Lower lobe of right lung (tissue), 2 donors: ENCODE data around the gene C4BPB. TPM values are rescaled to one million over a fixed set of nuclear protein-coding genes. Genes with fewer than 3 reads are reported as not detected.

ENCODE experiments used
- ATAC-seq, 2 donors: fragments of 200-7000 bp; cut with Tn5 transposase; one replicate each; pipeline ENCODE4 v1.9.1; 2020 to 2022; ENCODE audit warnings: mild to moderate bottlenecking in 2 of 2, moderate library complexity in 2 of 2
- DNase-seq: peaks from one replicate; pipeline ENCODE4 v3.0.0-alpha.2; 2020
- H3K27ac ChIP-seq: fragments of 200-600 bp; one replicate; pipeline ENCODE4 v1.8.0; 2022
- H3K27me3 ChIP-seq: fragments of 200-600 bp; one replicate; pipeline ENCODE4 v1.8.0; 2022; ENCODE audit warnings: low read depth
- H3K36me3 ChIP-seq: fragments of 200-600 bp; one replicate; pipeline ENCODE4 v1.8.0; 2022; ENCODE audit warnings: mild to moderate bottlenecking
- H3K4me1 ChIP-seq: fragments of 200-600 bp; one replicate; pipeline ENCODE4 v1.8.0; 2022
- H3K4me3 ChIP-seq: fragments of 200-600 bp; one replicate; pipeline ENCODE4 v1.8.0; 2022; ENCODE audit warnings: mild to moderate bottlenecking
- H3K9me3 ChIP-seq: fragments of 200-600 bp; one replicate; pipeline ENCODE4 v1.8.0; 2022
- intact Hi-C: fragments of 100-400 bp; cut with DNase I; formaldehyde crosslinking; loops from one replicate; pipeline ENCODE4 v1.11.0; 2022
- total RNA-seq: library from RNA; stranded (reverse); fragmentation: NEBNext Ultra II Directional; extraction: Animal tissue kit (Norgen Biotek cat#: 25700); gene quantifications from one replicate; pipeline ENCODE4 v1.2.1, GENCODE V29; 2021
- TF ChIP-seq, protein P1 (sequence below): fragments of 200-600 bp; IDR thresholded peaks from one replicate; pipeline ENCODE4 v1.8.0; 2022; ENCODE audit warnings: antibody characterized with exemption, mild to moderate bottlenecking
- donor health status: DM: no; HTN: yes; CAD: no; lungs with severe emphysema.

Gene C4BPB
- total RNA-seq, 1 donor from 2014 or later = 10.4 TPM

DNA sequence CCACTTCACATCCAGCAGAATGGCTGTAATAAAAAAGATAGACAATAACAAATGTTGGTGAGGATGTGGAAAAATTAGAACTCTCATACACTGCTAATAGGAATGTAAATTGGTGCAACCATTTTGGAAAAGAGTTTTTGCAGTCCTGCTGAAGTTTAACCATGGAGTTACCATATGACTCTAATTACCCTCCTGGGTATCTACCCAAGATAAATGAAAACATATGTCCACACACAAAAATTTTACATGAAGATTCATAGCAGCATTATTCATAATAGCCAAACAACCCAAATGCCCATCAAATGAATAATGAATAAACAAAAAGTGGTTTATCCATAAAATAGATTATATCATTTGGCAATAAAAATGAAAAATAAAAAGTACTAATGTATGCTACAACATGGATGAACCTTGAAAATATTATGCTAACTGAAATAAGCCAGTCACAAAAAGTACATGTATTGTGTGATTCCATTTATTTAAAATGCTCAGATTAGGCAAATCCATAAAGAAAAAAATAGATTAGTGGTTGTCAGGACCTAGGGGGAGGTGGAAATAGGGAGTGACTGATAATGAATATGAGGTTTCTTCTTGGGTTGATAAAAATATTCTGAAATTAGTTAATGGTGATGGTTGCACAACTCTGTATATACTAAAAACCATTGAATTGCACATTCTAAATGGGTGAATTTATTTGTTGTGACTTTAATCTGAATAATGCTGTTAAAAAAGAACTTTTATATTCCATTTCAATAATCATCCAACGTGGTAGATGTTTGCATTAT is 41.8 kb downstream of the C4BPB start:
- Histone ChIP-seq H3K36me3 (no peaks in the 10 kb centered on the region), H3K27ac (no peak overlapping the region), H3K27me3 (no peaks in the 10 kb centered on the region), H3K4me3 (no peak overlapping the region), H3K9me3 (peaks cover 19% of the 10 kb centered on the region), H3K4me1 (no peaks in the 10 kb centered on the region)
- TF ChIP-seq, protein P1, sequence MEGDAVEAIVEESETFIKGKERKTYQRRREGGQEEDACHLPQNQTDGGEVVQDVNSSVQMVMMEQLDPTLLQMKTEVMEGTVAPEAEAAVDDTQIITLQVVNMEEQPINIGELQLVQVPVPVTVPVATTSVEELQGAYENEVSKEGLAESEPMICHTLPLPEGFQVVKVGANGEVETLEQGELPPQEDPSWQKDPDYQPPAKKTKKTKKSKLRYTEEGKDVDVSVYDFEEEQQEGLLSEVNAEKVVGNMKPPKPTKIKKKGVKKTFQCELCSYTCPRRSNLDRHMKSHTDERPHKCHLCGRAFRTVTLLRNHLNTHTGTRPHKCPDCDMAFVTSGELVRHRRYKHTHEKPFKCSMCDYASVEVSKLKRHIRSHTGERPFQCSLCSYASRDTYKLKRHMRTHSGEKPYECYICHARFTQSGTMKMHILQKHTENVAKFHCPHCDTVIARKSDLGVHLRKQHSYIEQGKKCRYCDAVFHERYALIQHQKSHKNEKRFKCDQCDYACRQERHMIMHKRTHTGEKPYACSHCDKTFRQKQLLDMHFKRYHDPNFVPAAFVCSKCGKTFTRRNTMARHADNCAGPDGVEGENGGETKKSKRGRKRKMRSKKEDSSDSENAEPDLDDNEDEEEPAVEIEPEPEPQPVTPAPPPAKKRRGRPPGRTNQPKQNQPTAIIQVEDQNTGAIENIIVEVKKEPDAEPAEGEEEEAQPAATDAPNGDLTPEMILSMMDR = no peak
- no peak for DNase-seq
- intact Hi-C loops = no loop called here
- ATAC-seq = no peak

GRCh38 chr1:207131163-207131562 is 42.5 kb downstream of the C4BPB start:
- no peak for DNase-seq

DNA sequence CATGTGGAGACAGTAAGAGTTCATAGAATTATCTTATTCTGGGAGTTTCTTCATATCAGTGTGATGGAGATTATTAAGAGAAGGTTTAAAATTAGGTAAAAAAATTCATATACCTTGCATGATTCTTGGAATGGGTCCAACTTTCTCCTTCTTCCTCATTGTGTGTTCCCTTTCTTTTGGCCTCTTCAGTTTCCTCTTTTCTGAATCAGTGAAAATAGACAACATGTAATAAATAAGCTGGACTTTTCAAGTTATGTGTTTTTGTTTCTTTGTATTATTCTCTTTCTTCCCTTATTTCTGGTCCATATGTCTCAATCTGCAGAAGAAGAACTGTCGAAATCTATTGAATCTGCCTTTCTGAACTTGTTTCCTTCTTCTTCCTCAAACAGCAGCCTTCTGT is 45.9 kb downstream of the C4BPB start:
- Histone ChIP-seq H3K4me1 (no peaks in the 10 kb centered on the region), H3K4me3 (no peak overlapping the region), H3K9me3 (peaks cover 12% of the 10 kb centered on the region), H3K27me3 (no peaks in the 10 kb centered on the region), H3K36me3 (no peaks in the 10 kb centered on the region), H3K27ac (no peak overlapping the region)
- intact Hi-C loops = no loop called here
- ATAC-seq (no peak), DNase-seq (no peak)
- TF ChIP-seq, protein P1 = no peak

More at GRCh38 chr1:207131163-207131562, 42.5 kb downstream of the C4BPB start:
- Histone ChIP-seq H3K9me3 (peaks cover 19% of the 10 kb centered on the region), H3K4me1 (no peaks in the 10 kb centered on the region), H3K27me3 (no peaks in the 10 kb centered on the region), H3K36me3 (no peaks in the 10 kb centered on the region), H3K27ac (no peak overlapping the region), H3K4me3 (no peak overlapping the region)
- no peak for ATAC-seq
- intact Hi-C loops = no loop called here
- TF ChIP-seq, protein P1 = no peak

DNA sequence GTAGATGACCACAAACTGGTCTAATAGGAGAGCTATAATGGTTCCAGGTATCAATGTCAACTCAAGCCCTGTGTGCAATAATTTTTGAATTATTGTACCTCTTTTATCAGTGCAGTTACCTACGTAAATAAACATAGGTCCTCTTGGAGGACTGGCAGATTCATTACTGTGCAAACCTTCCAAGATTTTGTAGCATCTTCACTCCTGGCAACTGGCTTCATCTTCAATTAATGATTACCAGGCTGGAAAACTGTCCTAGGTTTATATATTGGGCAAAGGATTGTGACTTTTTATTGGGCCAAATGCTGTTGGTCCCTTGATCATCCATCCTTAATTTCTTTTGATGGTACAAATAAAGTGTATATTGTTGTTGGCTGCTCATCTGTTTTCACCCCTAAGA is 51.0 kb downstream of the C4BPB start:
- DNase-seq (no peak), ATAC-seq (no peak)
- TF ChIP-seq, protein P1 = no peak
- H3K4me1 ChIP-seq = no peaks in the 10 kb centered on the region
- no peaks in the 10 kb centered on the region for H3K27me3 ChIP-seq
- no peak overlapping the region for H3K27ac ChIP-seq
- H3K9me3 ChIP-seq = no peaks in the 10 kb centered on the region
- no peaks in the 10 kb centered on the region for H3K36me3 ChIP-seq
- H3K4me3 ChIP-seq = no peak overlapping the region
- intact Hi-C loops = no loop called here

DNA sequence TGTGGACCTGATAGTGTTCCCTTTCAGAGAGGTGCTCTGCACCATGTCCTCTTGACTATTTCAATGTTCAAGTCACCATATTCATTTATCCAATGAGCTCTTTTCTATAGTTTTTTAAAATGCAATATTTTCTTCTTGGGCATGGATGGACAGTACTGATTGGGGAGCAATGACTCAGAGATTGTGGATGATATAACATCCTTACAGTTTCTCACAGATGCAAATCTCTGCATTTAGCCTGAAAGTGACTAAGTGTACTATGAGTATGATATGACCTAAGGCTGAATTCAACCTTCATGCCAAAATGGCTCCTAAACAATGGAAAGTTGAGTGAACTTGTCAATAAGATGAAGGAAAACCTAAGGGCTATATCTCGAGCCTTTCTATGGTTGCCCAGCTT is 51.9 kb downstream of the C4BPB start:
- no peak overlapping the region for H3K27ac ChIP-seq
- TF ChIP-seq, protein P1 = no peak
- intact Hi-C loops = no loop called here
- no peaks in the 10 kb centered on the region for H3K36me3 ChIP-seq
- DNase-seq = no peak
- H3K4me1 ChIP-seq = no peaks in the 10 kb centered on the region
- no peaks in the 10 kb centered on the region for H3K9me3 ChIP-seq
- ATAC-seq = no peak
- H3K27me3 ChIP-seq = no peaks in the 10 kb centered on the region
- H3K4me3 ChIP-seq = no peak overlapping the region
